RWPE2 (cell line): ENCODE measurements around the gene BMP8A.

Experiments used
- ATAC-seq: fragments of 200-7000 bp; cut with Tn5 transposase; 3 replicates; pipeline ENCODE4 v1.9.1; 2021; ENCODE audit warnings: low read depth
- DNase-seq: peaks from one replicate; pipeline ENCODE4 v3.0.0-alpha.2; 2020; ENCODE audit warnings: low spot score
- H3K27ac ChIP-seq: fragments of 450-650 bp; 2 replicates; pipeline ENCODE4 v1.5.1; 2017; ENCODE audit warnings: mild to moderate bottlenecking; ENCODE audit not compliant: poor library complexity, severe bottlenecking
- H3K27me3 ChIP-seq: fragments of 250-450 bp; sonication (Bioruptor Pico); 2 replicates; pipeline ENCODE4 v1.5.1; 2021; ENCODE audit warnings: mild to moderate bottlenecking, moderate library complexity; ENCODE audit not compliant: insufficient read depth, poor library complexity, severe bottlenecking
- H3K36me3 ChIP-seq: fragments of 250-450 bp; sonication (Bioruptor Pico); 2 replicates; pipeline ENCODE4 v1.5.1; 2020; ENCODE audit warnings: low read depth, mild to moderate bottlenecking, moderate library complexity
- H3K4me1 ChIP-seq: fragments of 250-450 bp; sonication (Bioruptor Pico); 2 replicates; pipeline ENCODE4 v1.5.1; 2021; ENCODE audit warnings: mild to moderate bottlenecking, moderate library complexity; ENCODE audit not compliant: insufficient read depth, poor library complexity, severe bottlenecking
- H3K4me3 ChIP-seq: fragments of 250-450 bp; sonication (Bioruptor Pico); 2 replicates; pipeline ENCODE4 v1.5.1; 2021; ENCODE audit warnings: mild to moderate bottlenecking, moderate library complexity; ENCODE audit not compliant: severe bottlenecking
- H3K9me3 ChIP-seq: fragments of 250-450 bp; sonication (Bioruptor Pico); 2 replicates; pipeline ENCODE4 v1.5.1; 2021; ENCODE audit warnings: mild to moderate bottlenecking, moderate library complexity; ENCODE audit not compliant: severe bottlenecking
- TF ChIP-seq, protein P1 (sequence below): fragments of 450-650 bp; IDR thresholded peaks from one replicate; pipeline ENCODE4 v1.5.1; 2017; ENCODE audit warnings: mild to moderate bottlenecking, moderate library complexity; ENCODE audit not compliant: poor library complexity, severe bottlenecking

BMP8A gene

DNA sequence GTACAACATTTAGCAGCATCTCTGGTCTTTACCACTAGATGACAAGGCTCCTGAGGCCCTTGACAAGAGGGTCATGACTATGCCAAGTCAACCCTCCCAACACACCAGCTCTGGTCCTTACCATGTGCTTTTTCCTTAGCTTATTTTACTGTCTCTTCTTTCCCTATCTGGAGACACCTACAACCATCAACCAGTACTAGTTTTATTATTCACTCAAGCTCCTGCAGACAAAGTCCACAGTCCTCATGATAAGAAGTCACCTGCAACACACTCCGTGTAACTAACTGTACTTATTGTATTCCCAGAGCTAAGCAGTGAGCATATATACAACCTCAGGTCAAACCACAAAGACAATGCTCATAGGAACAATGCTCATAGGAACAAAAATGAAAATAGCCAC lies 69.8 kb downstream of the BMP8A start:
- Histone ChIP-seq H3K9me3 (no peaks in the 10 kb centered on the region), H3K4me3 (no peak overlapping the region), H3K27me3 (no peaks in the 10 kb centered on the region), H3K27ac (no peak overlapping the region), H3K4me1 (no peaks in the 10 kb centered on the region), H3K36me3 (peaks cover 65% of the 10 kb centered on the region)
- ATAC-seq (no peak), DNase-seq (no peak)
- TF ChIP-seq, protein P1, sequence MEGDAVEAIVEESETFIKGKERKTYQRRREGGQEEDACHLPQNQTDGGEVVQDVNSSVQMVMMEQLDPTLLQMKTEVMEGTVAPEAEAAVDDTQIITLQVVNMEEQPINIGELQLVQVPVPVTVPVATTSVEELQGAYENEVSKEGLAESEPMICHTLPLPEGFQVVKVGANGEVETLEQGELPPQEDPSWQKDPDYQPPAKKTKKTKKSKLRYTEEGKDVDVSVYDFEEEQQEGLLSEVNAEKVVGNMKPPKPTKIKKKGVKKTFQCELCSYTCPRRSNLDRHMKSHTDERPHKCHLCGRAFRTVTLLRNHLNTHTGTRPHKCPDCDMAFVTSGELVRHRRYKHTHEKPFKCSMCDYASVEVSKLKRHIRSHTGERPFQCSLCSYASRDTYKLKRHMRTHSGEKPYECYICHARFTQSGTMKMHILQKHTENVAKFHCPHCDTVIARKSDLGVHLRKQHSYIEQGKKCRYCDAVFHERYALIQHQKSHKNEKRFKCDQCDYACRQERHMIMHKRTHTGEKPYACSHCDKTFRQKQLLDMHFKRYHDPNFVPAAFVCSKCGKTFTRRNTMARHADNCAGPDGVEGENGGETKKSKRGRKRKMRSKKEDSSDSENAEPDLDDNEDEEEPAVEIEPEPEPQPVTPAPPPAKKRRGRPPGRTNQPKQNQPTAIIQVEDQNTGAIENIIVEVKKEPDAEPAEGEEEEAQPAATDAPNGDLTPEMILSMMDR: no peak

DNA sequence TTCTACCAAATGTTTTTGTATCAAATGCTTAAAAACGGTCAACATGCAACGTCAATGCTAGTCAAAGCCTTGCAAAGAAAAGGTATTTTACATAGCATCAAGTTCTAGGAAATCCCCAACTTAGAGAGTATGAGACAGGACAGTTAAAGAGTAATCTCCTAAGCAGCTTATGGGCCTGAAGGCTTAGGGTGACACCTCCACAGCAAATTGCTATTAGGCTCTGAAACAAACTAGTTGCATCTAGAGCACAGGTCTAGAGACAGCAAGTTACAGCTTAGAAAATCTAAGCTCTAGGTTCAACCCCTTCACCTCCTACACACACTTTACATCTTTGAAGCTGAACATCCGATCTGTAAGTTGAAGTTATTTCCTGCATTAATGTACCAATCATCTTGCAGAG lies 71.5 kb downstream of the BMP8A start:
- Histone ChIP-seq H3K36me3 (peaks cover 81% of the 10 kb centered on the region), H3K9me3 (no peaks in the 10 kb centered on the region), H3K27me3 (no peaks in the 10 kb centered on the region), H3K4me3 (no peak overlapping the region), H3K4me1 (no peaks in the 10 kb centered on the region), H3K27ac (no peak overlapping the region)
- TF ChIP-seq, protein P1: no peak
- no peak for DNase-seq
- ATAC-seq: no peak

DNA sequence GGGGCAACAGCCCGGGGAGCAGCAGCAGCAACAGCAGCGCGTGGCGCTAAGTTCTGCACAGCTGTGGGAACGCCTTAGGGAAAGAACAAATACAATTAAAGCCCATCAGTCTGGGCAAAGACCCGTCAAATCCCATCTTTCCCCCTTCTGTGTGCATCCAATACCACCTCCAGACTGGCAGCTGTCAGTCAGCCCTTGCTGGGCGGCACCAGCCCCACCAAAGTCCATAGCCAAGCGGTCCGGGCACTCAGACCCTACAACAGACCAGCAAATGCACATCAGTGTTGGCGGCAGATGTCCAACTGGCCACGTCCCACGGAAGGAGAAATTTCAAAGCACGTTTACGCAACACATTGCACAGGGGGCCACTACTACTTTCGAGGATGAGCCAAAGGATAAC lies 72.2 kb downstream of the BMP8A start:
- TF ChIP-seq, protein P1: no peak
- Histone ChIP-seq H3K27me3 (no peaks in the 10 kb centered on the region), H3K27ac (no peak overlapping the region), H3K4me1 (no peaks in the 10 kb centered on the region), H3K36me3 (peaks cover 89% of the 10 kb centered on the region), H3K4me3 (no peak overlapping the region), H3K9me3 (no peaks in the 10 kb centered on the region)
- no peak for ATAC-seq
- DNase-seq: no peak

DNA sequence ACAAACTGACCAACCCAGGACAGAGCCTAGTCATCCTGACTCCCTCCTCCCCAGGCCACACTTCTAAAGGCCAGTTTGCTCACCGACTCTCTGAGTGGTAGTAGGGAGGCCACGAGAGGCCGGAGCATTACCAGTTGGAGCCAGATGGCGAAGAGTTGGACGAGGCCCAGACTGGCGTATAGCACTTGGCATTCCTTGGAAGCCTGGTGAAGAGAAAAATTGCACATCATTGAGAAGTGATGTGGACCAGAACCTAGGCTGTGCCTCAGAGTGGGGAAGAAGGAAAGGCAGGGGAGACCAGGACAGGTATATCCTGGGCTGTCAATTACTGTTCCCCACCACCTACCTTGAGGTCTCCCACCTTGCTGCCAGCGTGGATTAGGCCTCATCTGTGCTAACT lies 72.9 kb downstream of the BMP8A start:
- ATAC-seq: no peak

DNA sequence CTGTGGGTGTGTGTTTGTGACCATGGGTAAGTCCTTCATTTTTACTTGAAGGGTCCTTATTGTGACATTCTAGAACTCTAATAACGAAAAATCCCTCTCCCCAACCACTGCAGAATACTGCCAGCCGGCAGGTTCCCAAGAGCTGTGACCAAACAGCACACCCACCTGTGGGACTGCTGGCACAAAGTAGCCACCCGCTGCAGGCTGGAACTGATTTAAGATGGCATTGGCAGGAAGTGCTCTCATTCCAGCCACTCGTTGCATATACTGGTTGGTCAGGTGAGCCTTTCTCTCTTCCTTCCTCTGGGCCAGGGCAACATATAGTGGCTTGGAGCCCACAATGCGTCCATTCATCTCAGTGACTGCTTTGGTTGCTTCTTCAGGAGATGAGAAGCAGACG lies 73.5 kb downstream of the BMP8A start:
- TF ChIP-seq, protein P1: no peak
- no peak for DNase-seq
- Histone ChIP-seq H3K4me3 (no peak overlapping the region), H3K27me3 (no peaks in the 10 kb centered on the region), H3K4me1 (no peaks in the 10 kb centered on the region), H3K9me3 (no peaks in the 10 kb centered on the region), H3K36me3 (peaks cover 100% of the 10 kb centered on the region), H3K27ac (no peak overlapping the region)
- ATAC-seq: no peak

More for the DNA sequence above, 72.9 kb downstream of the BMP8A start:
- no peaks in the 10 kb centered on the region for H3K27me3 ChIP-seq
- no peaks in the 10 kb centered on the region for H3K4me1 ChIP-seq
- H3K36me3 ChIP-seq: peaks cover 96% of the 10 kb centered on the region
- no peak overlapping the region for H3K27ac ChIP-seq
- H3K9me3 ChIP-seq: no peaks in the 10 kb centered on the region
- no peak for DNase-seq
- TF ChIP-seq, protein P1: no peak
- H3K4me3 ChIP-seq: no peak overlapping the region
